ENCODE results near the gene TMEM256. TPM values are rescaled to one million over a fixed set of nuclear protein-coding genes. Genes with fewer than 3 reads are reported as not detected.

The TMEM256 gene
- total RNA-seq, 1 experiment from 2014 or later: 40.2 TPM

GRCh38 chr17:7425316-7425715 lies 21.4 kb upstream of the TMEM256 start, which contains the start of gene SPEM2:
SPEM2 (plus strand) TSS chr17:7425616; CDS start chr17:7425689, 73 bp downstream.
- CTCF ChIA-PET: interaction anchor here (0.6 kb wide), 1 partner anchor 80 kb away, joined by 3 read pairs; no protein-coding TSS in a partner anchor
- H3K4me1 Mint-ChIP-seq (ENCODE audit: low read depth, unreplicated experiment): no peaks in the 10 kb centered on the region
- DNase-seq: no peak

GRCh38 chr17:7423679-7424078 lies 19.8 kb upstream of the TMEM256 start:
- H3K36me3 ChIP-seq (ENCODE audit: control insufficient read depth, insufficient read depth, low read length): no peaks in the 10 kb centered on the region
- CTCF ChIA-PET: no interaction called here
- H3K4me3 ChIP-seq (ENCODE audit: low read depth, low read length): no peak overlapping the region
- H3K9me3 ChIP-seq: no peaks in the 10 kb centered on the region
- no peak for DNase-seq
- POLR2A ChIA-PET: no interaction called here
- no peaks in the 10 kb centered on the region for H3K36me3 Mint-ChIP-seq (ENCODE audit: insufficient read depth, unreplicated experiment)
- no peaks in the 10 kb centered on the region for H3K27me3 ChIP-seq (replicated peaks; ENCODE audit: control insufficient read depth, insufficient read depth, low read length)
- no peaks in the 10 kb centered on the region for H3K27me3 Mint-ChIP-seq (ENCODE audit: insufficient read depth, unreplicated experiment)
- intact Hi-C loops (cut with micrococcal nuclease; ENCODE audit: unreplicated experiment): no loop called here
- H3K4me3 Mint-ChIP-seq (ENCODE audit: unreplicated experiment): no peak overlapping the region
- H3K4me1 Mint-ChIP-seq (ENCODE audit: low read depth, unreplicated experiment): no peaks in the 10 kb centered on the region
- BruUV-seq (replicated peaks): no TSS peak
- no peaks in the 10 kb centered on the region for H3K4me1 ChIP-seq
- H3K9me3 Mint-ChIP-seq (ENCODE audit: unreplicated experiment): no peaks in the 10 kb centered on the region
- no peak for TF ChIP-seq CTCF (IDR thresholded peaks at IDR 0.05; ENCODE audit: insufficient read depth in 1 of 2, low read depth in 1 of 2, low read length in 1 of 2, severe bottlenecking in 1 of 2, unreplicated experiment in 1 of 2)
- no peak overlapping the region for H3K27ac Mint-ChIP-seq (ENCODE audit: unreplicated experiment)

More at GRCh38 chr17:7425316-7425715, 21.4 kb upstream of the TMEM256 start, which contains the start of gene SPEM2:
- BruUV-seq (replicated peaks): no TSS peak
- Histone ChIP-seq H3K4me1 (no peaks in the 10 kb centered on the region), H3K36me3 (ENCODE audit: control insufficient read depth, insufficient read depth, low read length) (no peaks in the 10 kb centered on the region), H3K4me3 (ENCODE audit: low read depth, low read length) (no peak within 1 kb of the TSS), H3K9me3 (no peaks in the 10 kb centered on the region), H3K27me3 (replicated peaks; ENCODE audit: control insufficient read depth, insufficient read depth, low read length) (no peaks in the 10 kb centered on the region)
- H3K27ac Mint-ChIP-seq (ENCODE audit: unreplicated experiment): no peak within 1 kb of the TSS
- H3K36me3 Mint-ChIP-seq (ENCODE audit: insufficient read depth, unreplicated experiment): no peaks in the 10 kb centered on the region
- H3K4me3 Mint-ChIP-seq (ENCODE audit: unreplicated experiment): no peak within 1 kb of the TSS
- intact Hi-C loops (cut with micrococcal nuclease; ENCODE audit: unreplicated experiment): no loop called here
- TF ChIP-seq CTCF (IDR thresholded peaks at IDR 0.05; ENCODE audit: insufficient read depth in 1 of 2, low read depth in 1 of 2, low read length in 1 of 2, severe bottlenecking in 1 of 2, unreplicated experiment in 1 of 2): no peak
- no peaks in the 10 kb centered on the region for H3K9me3 Mint-ChIP-seq (ENCODE audit: unreplicated experiment)
- H3K27me3 Mint-ChIP-seq (ENCODE audit: insufficient read depth, unreplicated experiment): no peaks in the 10 kb centered on the region
- POLR2A ChIA-PET: interaction anchor here (0.5 kb wide), 1 partner anchor 54 kb away, joined by 6 read pairs; the partner anchor contains the start of gene ZBTB4

- H3K4me3 Mint-ChIP-seq (ENCODE audit: unreplicated experiment): no peak overlapping the region
Observed at GRCh38 chr17:7421186-7421585, 17.3 kb upstream of the TMEM256 start.

More at GRCh38 chr17:7421186-7421585, 17.3 kb upstream of the TMEM256 start:
- DNase-seq: no peak
- H3K4me1 Mint-ChIP-seq (ENCODE audit: low read depth, unreplicated experiment): no peaks in the 10 kb centered on the region
- no peaks in the 10 kb centered on the region for H3K27me3 Mint-ChIP-seq (ENCODE audit: insufficient read depth, unreplicated experiment)
- Histone ChIP-seq H3K4me1 (no peaks in the 10 kb centered on the region), H3K4me3 (ENCODE audit: low read depth, low read length) (no peak overlapping the region), H3K36me3 (ENCODE audit: control insufficient read depth, insufficient read depth, low read length) (no peaks in the 10 kb centered on the region), H3K27me3 (replicated peaks; ENCODE audit: control insufficient read depth, insufficient read depth, low read length) (no peaks in the 10 kb centered on the region), H3K9me3 (no peaks in the 10 kb centered on the region)
- TF ChIP-seq CTCF (IDR thresholded peaks at IDR 0.05; ENCODE audit: insufficient read depth in 1 of 2, low read depth in 1 of 2, low read length in 1 of 2, severe bottlenecking in 1 of 2, unreplicated experiment in 1 of 2): no peak
- intact Hi-C loops (cut with micrococcal nuclease; ENCODE audit: unreplicated experiment): no loop called here
- H3K27ac Mint-ChIP-seq (ENCODE audit: unreplicated experiment): no peak overlapping the region
- BruUV-seq (replicated peaks): no TSS peak
- H3K36me3 Mint-ChIP-seq (ENCODE audit: insufficient read depth, unreplicated experiment): no peaks in the 10 kb centered on the region
- POLR2A ChIA-PET: no interaction called here
- no peaks in the 10 kb centered on the region for H3K9me3 Mint-ChIP-seq (ENCODE audit: unreplicated experiment)
- CTCF ChIA-PET: no interaction called here

All from Caco-2 (cell line).